ENCODE data around the gene DLL1.

Gene DLL1

DNA sequence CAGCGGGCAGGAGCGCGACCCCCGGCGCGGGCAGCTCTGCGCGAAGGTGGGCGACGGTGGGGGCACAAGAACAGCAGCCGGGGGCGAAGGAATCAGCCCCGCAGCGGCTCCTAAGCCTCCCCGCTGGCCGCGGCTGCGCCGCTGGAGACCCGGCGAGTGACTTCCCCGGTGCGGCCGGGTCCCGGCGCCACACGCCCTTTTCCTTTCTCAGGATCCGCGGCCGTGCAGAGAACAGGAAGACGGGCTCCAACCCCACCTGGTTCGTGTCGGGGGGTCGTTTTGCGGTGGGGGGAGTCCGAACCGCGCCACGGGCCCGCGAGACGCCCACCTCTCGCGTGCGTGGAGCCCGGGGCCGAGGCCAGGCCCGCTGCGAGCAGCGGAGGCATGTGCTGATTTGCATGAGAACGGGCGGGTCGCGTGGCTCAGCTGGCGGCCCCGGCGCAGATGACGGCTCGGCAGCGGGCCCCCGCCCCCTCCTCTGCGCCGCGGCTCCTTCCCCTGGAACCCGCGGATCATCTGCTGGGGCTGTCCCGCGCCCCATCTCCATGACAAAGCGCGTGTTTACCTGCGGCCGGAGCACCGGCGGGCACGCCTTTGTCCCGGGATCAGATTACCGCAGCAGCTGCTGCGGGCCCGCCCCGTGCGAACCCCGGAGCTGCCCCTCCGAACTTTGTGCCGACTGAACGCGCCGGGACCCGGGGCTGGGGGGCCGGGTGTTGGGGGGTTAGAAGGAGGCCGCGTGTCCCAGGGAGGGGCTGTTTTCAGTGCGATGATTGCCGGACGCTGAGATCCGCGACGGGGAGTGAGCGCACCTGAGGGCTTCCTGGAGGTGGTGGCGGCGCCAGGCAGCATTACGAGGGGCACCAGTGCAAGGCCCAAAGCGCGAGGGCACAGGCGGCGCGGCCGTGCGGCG lies 4.9 kb upstream of the DLL1 start:
- peak; percentile 61 for DNase-seq (ENCODE audit: low spot score)

DNA sequence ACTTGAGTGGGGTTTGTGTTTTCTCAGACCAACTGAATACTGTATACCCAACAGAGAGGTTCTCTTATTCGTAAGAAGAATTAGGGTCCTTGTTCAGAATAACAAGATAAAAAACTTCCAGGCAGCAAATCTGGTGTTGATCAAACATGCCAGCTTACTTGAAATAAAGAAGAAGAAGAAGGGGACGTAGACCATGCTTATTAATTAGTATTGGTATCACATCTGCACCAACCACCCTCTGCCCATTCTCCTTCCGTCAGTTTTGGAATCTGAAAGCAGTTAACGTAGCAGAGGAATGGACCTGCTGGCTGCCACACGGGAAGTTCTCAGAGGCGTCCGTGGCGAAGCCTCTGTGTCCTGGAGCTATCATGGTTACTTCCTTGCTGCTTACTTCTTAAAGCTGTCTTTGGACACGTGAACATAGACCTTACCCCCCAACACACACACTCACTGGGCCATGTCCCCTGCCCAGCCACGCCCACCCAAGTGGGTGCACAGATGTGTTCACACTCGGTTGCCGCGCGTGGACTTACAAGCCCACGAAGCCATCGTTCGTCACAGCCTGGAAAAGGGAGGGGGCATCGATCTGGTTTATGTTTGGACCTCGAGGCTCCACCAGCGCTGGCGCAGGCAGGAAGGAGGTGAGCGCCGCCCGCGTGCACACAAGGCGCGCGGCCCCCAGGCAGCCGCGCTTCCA lies 4.1 kb upstream of the DLL1 start:
- no peak for DNase-seq (ENCODE audit: low spot score)

DNA sequence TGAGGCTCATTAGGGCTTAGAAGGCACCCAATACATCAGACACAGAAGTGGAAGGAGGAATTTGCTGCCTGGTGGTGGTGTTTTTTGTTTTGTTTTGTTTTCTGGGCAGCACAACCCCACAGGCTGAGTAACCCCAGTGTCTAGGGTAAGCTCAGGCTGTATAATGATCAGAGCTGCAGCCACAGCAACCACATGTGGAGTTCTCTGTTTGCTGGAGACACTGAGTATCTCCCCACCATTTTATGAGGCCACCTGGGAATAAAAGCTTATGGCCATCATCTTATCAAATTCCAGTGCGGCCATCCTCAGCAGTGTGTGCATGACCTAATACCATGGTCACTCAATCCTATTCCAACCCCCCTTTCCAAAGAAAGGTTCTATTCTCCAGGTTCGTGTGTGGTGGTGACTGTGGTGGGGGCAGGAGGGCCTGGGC lies 3.4 kb upstream of the DLL1 start:
- DNase-seq (ENCODE audit: low spot score) = no peak

DNA sequence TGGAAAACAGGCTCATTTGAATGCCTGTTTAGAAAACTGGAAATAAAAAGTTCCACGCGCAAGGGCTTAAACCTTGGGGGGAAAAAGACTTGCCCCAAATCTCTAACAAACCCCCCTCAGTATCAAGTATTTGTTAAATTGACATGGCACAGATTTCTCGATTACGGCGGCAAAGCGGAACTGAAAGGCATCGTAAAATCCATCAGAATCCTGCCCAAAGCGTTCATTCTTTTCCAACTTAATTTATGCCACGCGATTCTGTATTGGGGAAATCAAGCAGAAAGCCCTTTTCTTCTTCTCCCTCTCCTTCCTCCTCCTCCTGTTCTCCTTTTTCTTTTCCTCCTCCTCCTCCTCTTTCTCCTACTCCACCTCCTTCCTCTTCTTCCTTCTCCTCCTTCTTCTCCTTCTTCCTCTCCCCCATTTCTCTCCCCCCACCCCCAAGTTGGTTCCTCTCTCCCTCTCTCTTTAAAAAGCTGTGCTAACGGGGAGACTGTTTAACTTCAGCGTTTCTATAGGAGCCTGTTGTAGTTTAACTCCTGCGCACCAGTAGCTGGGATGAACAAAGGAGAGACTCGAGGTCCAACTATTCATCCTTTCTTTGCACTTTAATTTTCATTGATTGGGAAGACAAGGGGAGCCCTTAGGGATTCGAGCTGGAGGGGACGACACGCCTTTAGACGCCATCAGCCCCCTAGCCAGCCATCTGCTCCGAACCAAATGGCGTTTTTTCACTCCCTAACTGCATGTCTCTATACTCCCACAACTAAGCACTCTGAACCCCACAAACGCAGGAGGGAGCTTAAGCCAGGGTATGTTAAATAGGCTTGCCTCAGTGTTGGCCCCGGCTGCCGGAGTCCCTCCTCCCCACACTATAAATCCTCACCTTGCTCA lies 2.7 kb upstream of the DLL1 start:
- no peak for DNase-seq (ENCODE audit: low spot score)

DNA sequence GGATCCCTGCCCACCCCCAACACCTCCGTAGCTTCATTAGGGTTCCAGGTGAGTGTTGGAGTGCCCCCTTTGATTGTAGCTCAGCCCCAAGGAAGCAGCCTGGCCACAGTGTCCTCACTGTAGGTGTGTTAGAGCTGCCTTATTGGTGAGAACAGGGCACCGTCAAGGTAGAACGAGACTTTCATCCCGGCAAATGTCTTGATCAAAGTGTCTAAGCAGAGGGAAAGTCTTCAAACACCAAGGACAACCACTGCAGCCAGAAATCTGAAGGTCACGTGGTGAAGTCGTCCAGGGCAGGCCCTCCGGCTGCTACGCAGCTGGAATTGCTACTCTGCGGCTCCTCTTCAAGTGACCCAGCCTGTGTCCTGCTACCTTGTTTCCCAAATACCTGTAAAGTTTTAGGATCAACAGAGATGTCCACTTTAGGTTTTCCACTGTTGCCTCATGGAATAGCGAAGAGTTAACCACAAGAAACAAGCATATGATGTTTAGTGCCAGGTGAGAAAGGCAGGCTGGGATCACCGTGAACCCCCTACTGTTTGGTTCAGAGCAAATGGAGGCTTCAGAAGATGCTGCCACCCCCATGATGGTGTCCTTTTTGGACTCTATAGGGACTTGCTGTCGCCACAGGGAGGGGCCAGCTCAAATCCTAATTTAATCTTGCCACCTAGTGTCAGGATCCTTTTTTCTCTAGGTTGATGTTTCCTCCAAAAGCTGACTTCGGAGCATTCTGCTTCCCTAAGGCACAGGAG lies 1.7 kb upstream of the DLL1 start:
- no peak for DNase-seq (ENCODE audit: low spot score)

DNA sequence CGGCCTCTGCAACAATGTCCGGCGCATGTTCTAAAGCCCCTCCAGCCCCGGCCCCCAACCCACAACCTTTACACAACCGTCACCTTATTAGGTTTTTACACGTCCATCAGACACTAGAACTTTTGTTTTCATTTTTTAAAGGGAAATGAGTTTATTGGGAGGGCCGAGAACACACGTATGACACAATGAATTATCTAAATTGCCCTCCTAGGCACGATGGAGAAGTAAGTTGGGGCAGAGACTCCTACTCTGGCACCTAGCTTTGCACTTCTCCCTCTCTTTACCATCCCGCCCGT lies 1.2 kb upstream of the DLL1 start:
- no peak for DNase-seq (ENCODE audit: low spot score)

DNA sequence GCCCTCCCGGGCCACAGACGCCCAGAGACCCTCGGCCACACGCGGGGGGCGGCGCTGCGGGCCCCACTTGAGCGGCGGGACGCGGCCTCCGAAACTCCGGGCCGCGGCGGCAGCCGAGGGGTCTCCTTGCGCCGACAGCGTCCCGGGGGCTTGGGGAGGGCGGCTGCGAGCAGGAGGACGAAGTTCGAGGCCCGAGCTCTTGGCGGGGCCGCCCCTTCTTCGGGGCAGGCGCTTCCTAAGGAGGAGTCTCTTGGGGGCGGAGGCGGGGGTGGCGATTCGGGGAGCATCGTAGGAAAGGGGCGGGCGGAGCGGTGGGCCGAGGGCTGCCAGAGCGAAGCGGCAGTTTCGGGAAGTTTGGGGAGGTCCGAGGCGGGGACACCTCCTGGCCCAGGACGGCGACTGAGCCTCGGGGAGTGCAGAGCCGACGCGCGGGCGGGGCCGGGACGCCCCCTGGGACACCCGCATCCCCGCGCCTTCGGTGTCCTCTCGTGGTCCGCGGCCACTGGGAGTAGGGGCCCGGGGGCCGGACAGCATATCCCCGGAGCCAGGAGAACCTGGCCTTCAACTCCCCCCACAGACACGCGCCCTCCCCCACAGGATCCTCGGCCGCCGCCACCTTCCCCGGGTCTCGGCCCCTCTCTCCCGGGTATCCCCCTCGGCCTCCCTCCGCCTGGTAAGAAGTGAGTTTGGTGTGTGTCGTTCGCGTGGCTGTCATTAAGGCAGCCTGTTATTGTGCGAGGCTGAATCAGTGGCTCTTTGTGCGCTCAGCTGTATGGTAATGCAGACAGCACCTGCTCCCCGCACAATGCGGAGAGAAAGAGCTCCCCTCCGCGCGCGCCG lies 613 bp upstream of the DLL1 start:
- peak; percentile 41 for DNase-seq (ENCODE audit: low spot score)

DNA sequence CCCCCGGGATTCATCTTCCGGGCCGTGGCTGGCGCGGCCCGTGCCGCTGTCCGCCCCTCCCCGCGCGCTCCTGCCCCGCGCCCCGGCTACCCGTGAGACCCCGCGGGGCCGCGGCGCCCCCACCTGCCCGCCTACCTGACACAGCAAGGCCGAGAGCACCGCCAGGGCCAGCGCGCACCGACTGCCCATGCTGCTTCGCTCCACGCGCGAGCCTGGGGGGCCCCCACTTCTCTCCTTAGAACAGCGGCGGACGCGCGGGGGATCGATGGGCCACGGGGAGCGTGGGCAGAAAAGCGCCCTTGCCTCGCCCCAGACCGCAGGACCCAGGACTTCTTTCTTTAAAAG lies 955 bp downstream of the DLL1 start:
- DNase-seq (ENCODE audit: low spot score) = no peak

DNA sequence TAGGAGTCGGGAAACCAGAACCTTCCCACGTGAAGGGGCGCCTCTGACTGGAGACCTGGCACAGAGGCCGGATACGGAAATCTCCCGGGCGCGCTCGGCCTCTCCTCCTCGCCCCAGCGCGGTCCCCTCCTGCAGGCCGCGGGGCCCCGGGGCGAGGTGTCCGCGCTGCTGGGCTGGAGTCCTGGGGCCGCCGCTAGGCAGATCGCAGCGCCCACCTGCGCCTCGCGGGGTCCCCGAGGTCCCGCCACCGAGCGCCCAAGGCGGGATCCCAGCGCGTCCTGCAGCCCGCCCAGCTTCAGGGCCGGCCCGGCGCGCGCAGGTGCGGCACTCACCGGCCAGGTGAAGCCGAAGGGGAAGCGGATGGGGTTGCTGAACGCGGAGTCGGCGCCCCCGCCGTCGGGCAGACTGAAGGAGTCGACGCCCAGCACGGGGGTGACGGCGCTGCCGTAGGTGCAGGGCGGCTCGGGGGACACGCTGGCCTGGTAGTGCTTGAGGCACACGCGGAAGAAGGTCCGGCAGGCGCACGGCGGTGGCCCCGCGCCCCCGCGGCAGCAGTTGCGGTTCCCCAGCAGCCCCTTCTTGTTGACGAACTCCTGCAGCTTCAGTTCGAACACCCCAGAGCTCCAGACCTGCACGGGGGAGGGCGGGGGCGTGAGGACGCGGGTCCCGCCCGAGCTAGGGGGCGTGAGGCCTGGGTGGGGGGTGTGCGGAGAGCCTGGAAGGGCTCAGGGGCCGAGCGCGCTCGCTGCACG lies 1.5 kb downstream of the DLL1 start:
- no peak for DNase-seq (ENCODE audit: low spot score)

DNA sequence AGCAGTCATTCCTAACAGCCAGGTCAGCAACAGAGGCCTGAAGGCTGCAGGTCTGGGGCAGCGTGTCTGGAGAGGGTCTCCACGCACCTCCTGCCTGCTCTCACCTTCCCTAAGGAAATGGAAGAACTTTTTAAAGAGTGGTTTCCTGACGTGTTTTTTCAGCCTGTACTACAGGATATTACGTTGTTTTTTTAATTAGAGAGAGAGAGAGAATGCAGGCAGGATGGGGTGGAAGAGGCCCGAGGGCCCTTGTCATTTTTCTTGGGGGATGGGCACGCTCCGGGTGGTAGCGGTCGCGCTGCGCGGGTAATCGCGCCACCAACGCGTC lies 2.1 kb downstream of the DLL1 start:
- no peak for DNase-seq (ENCODE audit: low spot score)

DNA sequence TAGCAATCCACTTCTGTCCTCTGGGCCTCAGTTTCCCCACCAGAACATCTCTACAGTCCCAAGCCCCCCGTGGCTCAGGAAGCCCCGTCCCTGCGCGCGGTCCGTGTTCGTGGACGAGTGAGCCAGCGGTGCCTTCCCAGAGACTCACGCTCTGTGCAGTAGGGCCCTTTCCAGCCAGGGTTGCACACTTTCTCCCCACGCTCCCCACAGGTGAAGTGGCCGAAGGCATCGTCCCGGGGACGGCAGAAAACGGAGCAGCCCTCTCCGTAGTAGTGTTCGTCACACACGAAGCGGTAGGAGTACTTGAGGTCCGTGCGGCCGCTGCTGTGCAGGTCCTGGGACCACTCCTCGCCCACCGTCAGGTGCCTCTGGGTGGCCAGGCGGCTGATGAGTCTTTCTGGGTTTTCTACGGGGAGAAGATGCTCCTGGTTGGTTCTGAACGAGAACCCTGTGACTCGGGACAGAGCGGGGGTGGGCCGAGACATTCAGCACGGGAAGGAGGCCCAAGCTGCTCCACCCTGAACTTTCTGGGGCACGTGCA lies 2.7 kb downstream of the DLL1 start:
- DNase-seq (ENCODE audit: low spot score) = no peak

DNA sequence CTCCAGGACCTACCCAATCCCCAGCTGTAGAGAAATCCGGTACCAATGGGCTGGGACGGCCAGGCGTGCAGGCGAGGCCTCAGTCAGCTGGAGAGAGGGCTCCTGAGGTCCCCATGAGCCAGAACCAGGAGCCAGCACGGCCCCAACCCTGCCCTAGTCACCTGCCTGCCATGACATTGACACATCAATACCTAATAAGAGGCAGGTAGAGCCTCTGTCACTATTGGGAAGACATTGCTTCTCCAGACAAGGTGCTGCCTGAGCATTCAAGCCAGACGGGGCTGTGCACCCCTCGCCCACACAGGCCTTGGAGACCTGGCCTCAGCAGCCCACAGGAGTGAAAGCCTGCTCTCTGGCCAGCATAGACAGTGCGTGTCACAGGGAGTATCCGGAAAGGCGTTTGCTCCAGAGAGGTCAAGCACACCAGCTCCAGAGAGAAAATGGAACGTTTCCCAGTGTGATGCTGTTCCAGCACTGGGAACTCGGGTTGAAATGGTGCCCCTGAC lies 3.5 kb downstream of the DLL1 start:
- DNase-seq (ENCODE audit: low spot score) = no peak

DNA sequence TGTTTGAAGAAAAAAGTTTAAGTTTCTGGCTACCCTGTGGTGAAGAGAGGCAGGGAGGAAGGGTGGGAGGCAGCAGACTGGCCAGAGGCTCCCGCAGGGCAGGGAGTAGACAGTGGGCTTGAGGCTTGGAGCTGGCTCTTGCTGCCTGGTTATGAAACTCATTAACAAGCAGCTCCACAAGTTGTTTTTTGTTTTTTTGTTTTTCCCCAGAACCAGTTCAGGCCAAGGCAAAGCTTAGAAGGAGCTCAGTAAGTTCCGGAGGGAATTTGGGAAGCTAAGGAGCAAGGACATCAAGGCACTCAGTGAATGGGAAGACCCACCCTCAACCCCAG lies 4.0 kb downstream of the DLL1 start:
- no peak for DNase-seq (ENCODE audit: low spot score)

DNA sequence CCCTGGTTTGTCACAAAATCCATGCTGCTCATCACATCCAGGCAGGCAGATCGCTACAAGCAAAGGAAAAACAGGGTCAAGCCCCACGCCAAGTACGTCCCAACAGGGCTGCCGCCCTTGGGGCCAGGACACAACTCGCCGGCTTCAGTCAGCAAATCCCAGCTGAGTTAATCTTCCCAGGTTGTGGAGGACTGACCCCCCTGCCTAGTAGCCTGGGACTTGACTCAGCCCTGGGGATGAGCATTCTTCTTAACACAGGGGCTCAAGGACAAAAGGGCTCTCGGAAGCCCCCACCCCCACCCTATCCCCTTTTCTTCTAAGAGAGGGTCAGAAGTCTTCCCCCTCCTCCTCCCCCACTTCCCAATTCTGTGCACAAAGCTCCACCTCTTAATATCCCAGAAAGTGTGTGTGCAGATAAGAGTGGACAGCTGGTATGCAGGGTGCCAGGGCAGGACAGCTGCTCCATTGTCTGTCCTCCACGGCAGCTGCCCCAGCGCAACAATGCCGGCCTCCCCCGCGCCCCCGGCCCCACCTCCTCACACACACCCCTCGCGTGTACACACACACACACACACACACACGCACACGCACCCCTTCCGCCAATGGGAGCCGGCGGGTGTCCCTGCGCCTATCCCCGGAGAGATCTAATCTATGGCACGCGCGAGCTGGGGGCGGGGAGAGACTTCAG lies 4.5 kb downstream of the DLL1 start:
- no peak for DNase-seq (ENCODE audit: low spot score)

DNA sequence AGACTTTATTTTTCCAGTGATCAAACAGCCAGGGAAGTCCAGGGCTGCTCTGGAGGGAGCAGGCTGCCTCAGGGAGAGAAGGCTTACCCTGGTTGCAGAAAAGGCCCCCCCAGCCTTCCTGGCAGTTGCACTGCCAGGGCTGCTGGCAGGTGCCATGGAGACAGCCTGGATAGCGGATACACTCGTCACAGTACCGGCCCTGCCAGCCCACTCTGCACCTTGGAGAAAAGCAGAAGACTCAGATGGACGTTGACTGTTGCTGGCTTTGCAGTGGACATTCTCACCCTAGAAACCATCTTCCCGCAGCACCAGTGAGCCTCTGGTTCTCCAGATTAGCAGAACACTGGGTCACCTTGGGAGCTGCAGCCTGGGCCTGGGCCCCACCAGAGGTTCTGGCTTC lies 5.4 kb downstream of the DLL1 start:
- DNase-seq (ENCODE audit: low spot score) = no peak

DNA sequence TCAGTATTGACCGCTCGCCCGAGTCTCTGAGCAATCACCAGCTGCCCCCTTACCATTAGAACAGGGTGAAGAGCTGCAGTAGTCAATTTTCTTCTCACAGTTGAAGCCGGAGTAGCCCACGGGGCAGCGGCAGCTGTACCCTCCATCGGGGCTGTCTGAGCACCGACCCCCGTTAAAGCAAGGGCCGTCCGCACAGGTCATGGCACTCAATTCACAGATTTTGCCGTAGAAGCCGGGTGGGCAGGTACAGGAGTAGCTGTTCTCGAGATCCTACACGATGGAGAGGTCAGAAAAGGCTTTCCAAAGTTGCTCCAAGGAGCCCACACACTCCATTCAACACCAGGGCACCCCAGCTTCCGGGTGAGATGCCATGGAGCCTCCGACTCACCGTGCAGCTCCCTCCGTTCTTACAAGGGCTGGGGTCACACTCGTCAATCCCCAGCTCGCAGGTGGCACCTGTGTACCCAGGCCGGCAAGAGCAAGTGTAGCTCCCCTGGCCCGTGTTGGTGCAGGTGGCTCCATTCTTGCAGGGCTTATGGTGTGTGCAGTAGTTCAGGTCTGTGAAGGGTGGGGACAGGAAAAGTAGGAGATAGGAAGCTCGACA lies 5.9 kb downstream of the DLL1 start:
- DNase-seq (ENCODE audit: low spot score) = no peak

DNA sequence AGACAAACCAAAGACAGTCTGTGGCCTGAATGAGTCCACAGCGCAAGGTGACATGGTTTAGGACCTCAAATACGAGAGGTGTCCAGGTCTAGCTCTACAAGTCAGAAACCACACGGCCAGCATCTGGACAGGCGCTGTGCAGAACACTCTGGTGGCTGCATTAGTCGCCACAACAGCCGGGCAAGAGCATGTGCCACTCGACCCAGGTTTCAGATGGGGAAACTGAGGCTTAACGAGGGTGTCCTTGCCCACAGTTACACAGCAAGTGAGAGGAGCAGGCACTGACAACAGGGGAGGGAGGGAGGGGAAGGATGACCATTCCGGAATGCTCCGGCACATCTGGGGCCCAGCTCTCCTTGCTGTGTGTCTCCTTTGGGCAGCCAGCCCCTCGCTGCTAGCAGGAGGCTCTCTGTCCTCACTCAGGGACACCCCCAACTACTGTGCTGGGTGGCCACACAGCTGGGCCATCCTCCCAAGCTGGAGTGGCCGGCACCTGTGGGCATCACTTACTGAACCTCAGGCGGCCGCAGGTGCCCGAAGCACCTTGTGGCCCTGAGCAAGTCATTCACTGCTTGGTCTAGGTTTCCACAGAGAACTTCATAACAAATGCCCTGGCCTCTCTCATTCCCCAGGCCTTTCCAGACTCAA lies 6.6 kb downstream of the DLL1 start:
- no peak for DNase-seq (ENCODE audit: low spot score)

DNA sequence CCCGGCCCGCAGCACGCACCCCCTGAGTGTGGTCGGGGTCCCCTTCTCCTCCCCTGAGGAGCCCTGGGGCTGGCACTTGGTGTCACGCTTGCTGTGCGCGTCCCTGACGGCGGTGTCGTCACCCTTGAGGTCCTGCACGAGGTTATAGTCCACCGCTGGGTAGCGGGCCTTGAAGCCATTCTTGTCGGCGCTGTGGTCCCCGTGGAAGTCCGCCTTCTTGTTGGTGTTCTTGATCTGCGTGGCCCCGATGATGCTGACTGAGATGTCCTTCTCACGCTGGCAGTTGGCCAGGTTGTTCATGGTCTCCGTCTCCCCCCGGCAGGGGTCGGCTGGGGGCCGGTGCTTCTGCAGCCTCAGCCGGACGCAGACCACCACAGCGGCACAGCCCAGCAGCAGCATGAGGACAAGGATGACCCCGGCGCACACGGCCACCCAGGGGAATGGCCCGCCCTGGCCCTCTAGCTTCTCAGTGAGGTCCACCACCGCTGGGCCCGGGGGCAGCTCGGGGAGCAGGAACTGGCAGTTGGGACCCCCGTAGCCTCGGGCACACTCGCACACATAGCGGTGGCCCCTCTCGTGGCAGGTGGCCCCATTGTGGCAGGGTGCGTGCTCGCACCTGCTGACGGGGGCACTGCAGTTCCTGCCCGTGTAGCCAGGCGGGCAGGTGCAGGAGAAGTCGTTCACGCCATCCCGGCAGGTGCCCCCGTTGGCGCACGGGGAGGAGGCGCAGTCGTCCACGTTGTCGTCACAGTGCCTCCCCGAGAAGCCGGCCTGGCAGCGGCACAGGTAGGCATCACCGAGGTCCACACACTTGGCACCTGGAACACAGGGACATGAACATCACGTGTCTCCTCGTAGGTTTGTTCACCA lies 7.4 kb downstream of the DLL1 start:
- DNase-seq (ENCODE audit: low spot score) = no peak

Data from AG20443 (cell line).